GM04504 (cell line): Measurements from ENCODE around the gene OPHN1.

Source experiments
- DNase-seq: peaks from one replicate; pipeline ENCODE4 v3.0.0-alpha.2; 2012; ENCODE audit warnings: low read depth

The OPHN1 gene

GRCh38 chrX:68433155-68433980 is at the start of gene OPHN1:
TSS of gene OPHN1 (minus strand) at chrX:68433495. CDS start at chrX:68433020, 475 bp downstream.
- DNase-seq, result peak; percentile 45

- no peak for DNase-seq
These were observed 47.7 kb upstream of the OPHN1 start for GRCh38 chrX:68480969-68481368.

- no peak for DNase-seq
These were observed 31.5 kb upstream of the OPHN1 start for GRCh38 chrX:68464796-68465195.

GRCh38 chrX:68463880-68464279 is 30.6 kb upstream of the OPHN1 start:
- no peak for DNase-seq

GRCh38 chrX:68462653-68463052 is 29.4 kb upstream of the OPHN1 start:
- no peak for DNase-seq

- DNase-seq, result no peak
These were observed 28.9 kb upstream of the OPHN1 start for GRCh38 chrX:68462197-68462596.

GRCh38 chrX:68461576-68461975 is 28.3 kb upstream of the OPHN1 start:
- DNase-seq, result no peak

GRCh38 chrX:68461093-68461492 is 27.8 kb upstream of the OPHN1 start:
- no peak for DNase-seq

GRCh38 chrX:68455151-68455510 is 21.8 kb upstream of the OPHN1 start:
- DNase-seq, result no peak

GRCh38 chrX:68454476-68455150 is 21.3 kb upstream of the OPHN1 start:
- DNase-seq, result no peak

GRCh38 chrX:68451720-68452119 is 18.4 kb upstream of the OPHN1 start:
- DNase-seq, result no peak

GRCh38 chrX:68443155-68443868 is 10.0 kb upstream of the OPHN1 start:
- no peak for DNase-seq

GRCh38 chrX:68440940-68441339 is 7.6 kb upstream of the OPHN1 start:
- peak; percentile 35 for DNase-seq

- DNase-seq, result no peak
These were observed 7.1 kb upstream of the OPHN1 start for GRCh38 chrX:68440442-68440841.

GRCh38 chrX:68439341-68439740 is 6.0 kb upstream of the OPHN1 start:
- no peak for DNase-seq

GRCh38 chrX:68438575-68438974 is 5.3 kb upstream of the OPHN1 start:
- DNase-seq, result no peak

- DNase-seq, result no peak
These were observed 645 bp upstream of the OPHN1 start for GRCh38 chrX:68433981-68434299.

GRCh38 chrX:68432648-68433047 is 647 bp downstream of the OPHN1 start:
- DNase-seq, result no peak

GRCh38 chrX:68431836-68432235 is 1.5 kb downstream of the OPHN1 start:
- DNase-seq, result no peak

GRCh38 chrX:68429216-68429615 is 4.1 kb downstream of the OPHN1 start:
- DNase-seq, result no peak

- no peak for DNase-seq
These were observed 4.9 kb downstream of the OPHN1 start for GRCh38 chrX:68428431-68428830.

- no peak for DNase-seq
These were observed 8.6 kb downstream of the OPHN1 start for GRCh38 chrX:68424719-68425118.

GRCh38 chrX:68422478-68422877 is 10.8 kb downstream of the OPHN1 start:
- DNase-seq, result no peak
